ENCODE results near the gene CLEC18A.
"Not testable (repeated sequence)": the region's sequence is repeated elsewhere in the genome, so short reads cannot be mapped to it uniquely, and the experiment has no call there.

The CLEC18A gene

GRCh38 chr16:69931631-69932030 lies 19.5 kb upstream of the CLEC18A start:
- no peak for DNase-seq

GRCh38 chr16:69932228-69932627 lies 18.9 kb upstream of the CLEC18A start:
- DNase-seq: no peak

DNA sequence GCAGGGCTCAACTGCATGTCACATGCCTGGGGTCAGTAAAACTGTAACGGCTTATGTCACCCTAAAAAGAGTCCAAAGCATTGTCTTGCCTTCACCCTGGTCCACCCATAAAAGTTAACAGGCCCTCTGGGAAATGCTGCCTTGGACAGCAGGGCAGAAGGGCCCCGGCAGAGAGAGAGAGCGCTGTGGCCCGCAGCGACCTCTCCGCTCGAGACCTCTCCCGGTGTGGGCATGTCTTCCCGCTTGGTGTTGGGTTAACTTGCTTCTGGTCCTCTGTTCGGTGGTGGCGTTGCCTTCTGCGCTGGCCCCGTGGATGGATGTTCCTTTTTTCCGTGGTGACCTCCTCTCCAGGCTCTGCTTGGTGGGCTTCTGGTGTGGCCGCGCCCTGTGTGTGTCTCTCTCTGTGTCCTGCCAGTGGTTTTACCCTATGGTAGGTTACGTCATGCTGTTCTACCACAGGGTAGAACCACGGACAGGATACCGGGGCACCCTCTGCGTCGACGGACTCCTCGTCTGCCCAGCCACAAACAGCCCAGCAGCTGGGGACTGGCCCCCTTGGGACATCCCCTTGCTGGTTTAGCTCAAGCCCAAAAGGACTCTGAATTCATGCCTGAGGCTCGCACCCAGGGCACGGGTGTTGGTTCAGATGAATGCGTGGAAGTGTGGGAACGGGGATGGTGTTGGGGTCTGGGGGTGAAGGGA lies 18.3 kb upstream of the CLEC18A start:
- DNase-seq: no peak

DNA sequence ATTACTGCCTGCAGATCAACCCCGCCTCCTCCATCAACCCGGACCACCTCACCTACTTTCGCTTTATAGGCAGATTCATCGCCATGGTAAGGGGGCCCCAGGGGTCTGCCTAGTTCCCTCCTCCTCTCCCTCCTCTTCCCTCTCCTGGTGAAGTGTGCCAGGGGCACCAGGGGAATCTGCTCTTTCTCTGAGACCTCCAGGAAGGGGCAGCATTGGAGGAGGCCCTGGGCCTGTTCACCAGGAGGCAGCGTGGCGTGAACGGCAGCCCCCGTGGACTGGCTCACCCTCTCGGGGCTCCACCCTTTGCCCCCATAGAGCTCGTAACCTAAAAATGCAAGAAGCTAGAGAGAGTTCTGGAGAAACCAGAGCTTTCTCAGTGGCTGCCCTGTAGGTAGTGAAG lies 17.1 kb upstream of the CLEC18A start:
- no peak for DNase-seq

DNA sequence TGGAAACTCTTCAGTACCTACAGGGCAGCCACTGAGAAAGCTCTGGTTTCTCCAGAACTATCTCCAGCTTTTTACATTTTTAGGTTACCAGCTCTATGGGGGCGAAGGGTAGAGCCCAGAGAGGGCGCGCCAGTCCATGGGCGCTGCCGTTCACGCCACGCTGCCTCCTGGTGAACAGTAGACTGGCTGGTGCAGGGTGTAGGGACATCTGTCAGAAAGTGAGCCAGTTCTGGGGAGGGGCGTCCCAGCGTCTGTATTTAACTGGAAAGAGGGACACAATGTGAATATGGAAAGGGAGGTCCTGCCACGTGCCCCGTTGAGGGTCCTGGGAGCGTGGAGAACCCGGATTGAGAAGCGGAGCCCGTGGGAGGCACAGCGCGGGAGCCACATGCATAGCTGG lies 16.4 kb upstream of the CLEC18A start:
- DNase-seq: no peak

GRCh38 chr16:69935278-69935711 lies 15.8 kb upstream of the CLEC18A start:
- no peak for DNase-seq

DNA sequence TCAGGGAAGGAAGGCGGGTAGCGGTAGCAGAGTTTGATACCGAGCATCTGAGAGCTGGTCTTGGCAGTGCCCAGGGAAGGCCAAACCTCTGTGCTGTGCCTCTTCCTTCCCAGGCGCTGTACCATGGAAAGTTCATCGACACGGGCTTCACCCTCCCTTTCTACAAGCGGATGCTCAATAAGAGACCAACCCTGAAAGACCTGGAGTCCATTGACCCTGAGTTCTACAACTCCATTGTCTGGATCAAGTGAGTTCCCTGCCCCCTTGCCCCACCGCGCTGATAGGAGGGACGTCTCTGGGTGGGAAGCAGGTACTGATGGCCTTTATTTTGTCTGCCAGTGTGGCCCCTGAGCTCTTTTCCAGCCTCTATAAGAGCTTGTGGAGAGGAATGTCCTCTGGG lies 15.4 kb upstream of the CLEC18A start:
- DNase-seq: no peak

DNA sequence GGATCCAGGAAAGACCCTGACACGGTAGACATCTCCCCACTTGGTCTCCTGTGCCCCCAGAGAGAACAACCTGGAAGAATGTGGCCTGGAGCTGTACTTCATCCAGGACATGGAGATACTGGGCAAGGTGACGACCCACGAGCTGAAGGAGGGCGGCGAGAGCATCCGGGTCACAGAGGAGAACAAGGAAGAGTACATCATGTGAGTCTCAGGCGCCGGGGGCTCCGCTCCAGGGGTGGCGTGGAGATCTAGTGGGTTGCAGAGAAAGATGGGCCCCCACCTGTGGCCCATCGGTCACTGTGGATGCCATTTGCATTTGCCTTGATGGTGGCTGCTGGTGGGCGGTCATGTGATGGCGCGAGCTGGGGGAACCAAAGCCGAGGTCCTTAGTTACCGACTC lies 14.9 kb upstream of the CLEC18A start:
- DNase-seq: no peak

GRCh38 chr16:69936751-69937211 lies 14.4 kb upstream of the CLEC18A start:
- no peak for DNase-seq

DNA sequence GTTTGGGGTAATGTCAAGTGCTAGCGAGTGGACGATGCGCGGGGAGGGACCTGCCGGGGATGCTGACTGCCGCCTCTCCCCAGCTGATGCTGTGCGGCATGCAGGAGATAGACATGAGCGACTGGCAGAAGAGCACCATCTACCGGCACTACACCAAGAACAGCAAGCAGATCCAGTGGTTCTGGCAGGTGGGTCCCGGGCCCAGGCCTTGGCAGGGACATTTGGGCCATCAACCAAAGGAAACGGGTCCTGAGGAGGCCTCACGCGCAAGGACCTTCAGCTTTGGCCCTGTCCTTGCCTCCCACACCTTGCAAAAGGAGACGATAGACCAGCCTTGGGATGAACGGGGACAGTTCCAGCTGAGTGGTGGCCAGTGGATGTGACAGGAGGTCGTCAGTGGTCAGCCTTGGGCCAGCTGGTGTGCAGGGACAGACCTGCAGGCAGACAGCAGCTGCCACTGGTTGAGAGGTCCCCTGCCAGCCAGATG lies 13.6 kb upstream of the CLEC18A start:
- DNase-seq: no peak

DNA sequence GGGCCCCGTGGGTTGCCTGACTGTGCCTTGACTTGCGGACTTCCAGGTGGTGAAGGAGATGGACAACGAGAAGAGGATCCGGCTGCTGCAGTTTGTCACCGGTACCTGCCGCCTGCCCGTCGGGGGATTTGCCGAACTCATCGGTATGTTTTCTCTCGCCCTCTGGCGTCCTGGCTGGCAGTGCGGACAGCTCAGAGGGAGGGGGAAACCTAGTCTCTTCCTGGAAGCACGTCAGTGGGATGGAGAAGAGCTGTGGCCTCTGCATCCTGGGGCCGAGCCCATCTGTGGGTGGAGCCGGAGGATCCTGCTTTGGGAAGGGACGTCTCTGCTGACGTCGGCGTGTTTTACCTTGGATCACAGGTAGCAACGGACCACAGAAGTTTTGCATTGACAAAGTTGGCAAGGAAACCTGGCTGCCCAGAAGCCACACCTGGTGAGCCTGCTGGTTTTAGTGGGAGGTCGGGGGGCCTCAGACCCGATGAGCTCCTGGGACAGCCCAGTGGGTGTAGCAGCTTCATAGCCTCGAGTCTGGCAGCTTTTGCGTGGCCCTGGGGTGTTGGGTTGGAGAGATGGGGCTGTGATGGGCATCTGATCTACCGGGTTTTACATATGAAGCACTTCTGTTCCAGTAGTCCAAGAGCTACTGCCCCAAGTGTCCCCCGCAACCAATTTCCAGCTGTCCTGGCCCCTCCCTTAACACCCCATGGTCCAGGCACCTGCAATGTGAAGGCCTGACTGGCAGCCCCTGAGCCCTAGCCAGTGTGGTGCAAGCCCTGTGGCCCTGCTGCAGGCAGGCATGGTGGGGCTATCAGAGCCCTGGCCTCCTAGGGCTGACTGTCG lies 11.9 kb upstream of the CLEC18A start:
- DNase-seq: no peak

GRCh38 chr16:69939821-69940585 lies 11.1 kb upstream of the CLEC18A start:
- no peak for DNase-seq

DNA sequence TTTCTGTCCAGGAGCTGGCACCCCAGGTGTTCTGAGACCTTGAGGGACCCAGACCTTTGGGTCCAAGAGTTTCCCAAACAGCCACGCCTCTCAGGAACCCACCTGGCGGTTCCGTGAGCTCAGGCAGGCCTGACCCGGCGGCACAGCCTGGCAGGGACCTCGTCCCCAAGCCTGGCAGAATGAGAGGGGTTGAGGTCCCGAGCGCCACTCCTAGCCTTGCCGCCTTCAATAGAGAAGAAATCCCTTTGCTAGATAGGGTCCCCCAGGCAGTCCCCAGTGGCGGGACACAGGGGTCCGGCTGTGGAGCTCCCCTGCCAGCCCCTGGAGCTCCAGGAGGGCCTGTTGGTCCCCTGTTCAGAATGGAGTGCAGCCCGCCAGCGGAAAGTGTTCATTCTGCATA lies 10.5 kb upstream of the CLEC18A start:
- no peak for DNase-seq

DNA sequence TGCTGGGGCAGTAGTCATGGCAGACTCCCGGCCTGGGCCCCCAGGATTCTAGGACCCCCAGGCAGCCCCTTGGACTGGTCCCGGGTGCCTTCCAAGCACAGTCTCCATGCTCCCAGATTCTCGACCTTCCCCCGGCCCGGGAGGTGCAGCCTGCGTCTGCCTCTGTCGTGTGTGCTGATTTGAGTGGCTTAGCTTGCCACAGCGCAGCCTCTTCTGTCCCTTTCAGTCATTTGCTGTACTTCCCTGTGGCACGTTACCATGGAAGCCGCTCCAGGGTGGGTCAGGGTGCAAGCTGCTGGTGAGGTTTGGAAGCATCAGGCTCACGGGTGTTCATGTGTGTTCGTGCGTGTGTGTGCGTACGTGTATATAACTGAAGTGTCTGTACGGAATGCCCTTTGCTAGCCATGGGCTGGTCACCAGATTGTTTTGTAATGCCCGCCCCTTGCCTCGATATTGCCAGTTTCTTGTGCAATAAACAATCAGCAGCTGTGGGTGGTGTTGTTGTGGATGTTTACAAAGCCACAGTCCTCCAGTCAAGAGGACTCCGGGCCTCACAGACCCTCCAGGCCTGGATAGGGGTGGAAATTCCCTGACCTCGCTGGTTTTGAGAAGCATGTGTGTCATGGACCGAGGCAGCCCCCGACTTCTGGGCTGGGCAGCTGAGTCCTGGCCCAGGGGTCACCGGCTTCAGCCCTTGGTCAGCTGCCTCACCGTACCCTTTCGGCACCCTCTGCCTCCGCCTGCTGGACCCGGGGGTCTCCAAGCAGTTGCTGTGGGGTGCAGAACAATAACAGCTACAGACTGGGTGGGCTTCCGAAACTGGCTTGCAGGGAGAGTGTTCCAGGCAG lies 9.7 kb upstream of the CLEC18A start:
- DNase-seq: no peak

DNA sequence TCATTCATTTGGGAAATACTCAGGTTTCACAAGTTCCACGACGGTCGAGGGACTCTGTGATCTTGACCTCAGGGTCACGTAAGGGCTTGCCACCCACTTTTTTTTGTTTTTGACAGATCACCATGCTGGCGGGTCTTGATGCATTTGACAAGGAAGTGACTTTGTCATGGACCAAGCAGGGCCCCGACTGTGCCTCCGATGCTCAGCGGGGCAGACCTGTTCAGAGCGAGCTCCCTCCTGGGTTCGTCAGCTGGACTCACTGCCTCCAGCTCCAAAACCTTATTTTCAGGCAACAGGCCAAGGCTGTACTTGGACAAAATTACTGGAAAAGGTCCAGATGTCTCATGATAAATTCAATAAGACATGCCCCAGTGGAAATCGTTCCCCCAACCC lies 9.0 kb upstream of the CLEC18A start:
- no peak for DNase-seq

DNA sequence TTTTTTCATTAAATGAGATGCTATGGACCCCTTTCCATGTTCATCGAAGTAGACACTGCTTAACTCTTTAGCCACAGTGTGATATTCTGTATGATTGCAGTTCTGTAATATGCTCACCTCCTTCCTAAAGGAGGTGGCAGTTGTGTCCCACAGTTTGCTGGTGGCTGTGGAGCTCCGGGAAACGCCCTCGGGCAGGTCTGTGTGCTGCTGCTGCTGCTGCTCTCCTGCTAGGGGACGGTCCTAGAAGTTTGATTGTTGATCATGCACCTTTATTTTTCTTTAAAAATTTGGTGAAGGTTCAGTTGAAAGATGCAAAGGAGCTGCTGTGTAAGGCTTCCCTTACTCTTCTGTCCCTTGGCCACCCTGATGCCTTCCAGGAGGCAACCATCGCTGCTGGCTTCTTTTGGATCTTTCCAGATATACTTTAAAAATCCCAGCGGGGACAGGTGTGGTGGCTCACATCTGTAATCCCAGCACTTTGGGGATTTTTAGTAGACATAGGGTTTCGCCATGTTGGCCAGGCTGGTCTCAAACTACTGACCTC lies 8.4 kb upstream of the CLEC18A start:
- DNase-seq: no peak

- DNase-seq: not testable (repeated sequence)
Measured at GRCh38 chr16:69943241-69944036, 7.7 kb upstream of the CLEC18A start.

DNA sequence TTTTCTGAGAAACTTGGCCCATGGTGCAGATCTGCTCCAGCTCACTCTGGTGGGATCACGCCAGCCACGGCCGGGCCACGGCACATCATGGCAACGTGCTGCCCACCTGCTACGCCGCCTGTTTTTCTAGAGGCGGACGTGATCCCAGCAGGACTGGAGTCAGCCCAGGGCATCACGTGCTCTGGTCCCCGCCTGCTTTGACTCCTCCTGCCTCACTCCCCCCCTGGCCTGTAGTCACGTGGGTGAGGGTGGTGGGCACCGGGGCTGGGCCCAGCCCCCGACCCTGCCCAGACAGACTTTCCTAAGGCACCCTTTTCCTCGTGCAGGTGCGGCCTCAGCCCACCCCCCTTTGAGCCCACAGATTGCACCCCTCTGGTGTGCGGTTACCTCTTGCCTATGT lies 723 bp upstream of the CLEC18A start:
- not testable (repeated sequence) for DNase-seq

DNA sequence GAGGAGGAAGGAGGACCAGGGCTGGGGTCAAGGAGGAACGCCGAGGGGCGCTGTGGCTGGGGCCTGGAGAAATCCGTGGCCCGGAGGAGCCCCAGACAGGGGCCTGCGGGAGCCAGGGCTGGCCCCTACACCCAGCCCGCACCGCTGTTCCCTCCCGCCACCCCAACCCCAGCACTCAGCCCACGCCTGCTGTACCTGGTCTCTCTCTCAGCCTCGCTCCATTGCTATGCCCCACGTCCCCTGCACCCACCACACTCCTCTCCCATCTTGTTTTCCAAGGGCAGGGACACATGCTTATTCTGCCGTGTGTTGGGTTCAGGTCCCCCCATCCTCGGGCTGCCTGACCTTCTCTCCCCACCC lies 518 bp downstream of the CLEC18A start:
- DNase-seq: not testable (repeated sequence)

DNA sequence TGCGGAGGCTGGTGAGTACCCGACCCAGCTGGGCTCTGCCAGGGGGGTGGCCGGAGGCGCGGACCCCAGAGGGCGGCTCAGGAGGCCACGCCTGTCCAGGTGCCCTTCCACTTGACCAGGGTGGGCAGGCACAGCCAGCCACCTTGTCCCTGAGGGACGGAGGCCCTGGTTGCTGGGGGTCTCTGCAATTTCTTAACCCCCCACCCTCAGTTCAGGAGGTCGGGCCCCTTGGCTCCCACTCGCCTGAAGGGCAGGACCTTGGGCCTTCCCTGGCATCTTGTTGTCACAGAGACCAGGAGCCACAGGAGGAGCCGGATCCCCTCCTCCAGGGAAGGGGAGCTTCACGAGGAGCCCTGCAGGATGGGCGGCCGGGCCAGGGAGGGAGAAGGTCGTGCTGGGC lies 982 bp downstream of the CLEC18A start:
- DNase-seq: not testable (repeated sequence)
